Measurements from ENCODE around the gene GSTP1. TPM values are rescaled to one million over a fixed set of nuclear protein-coding genes. Genes with fewer than 3 reads are reported as not detected.
"Not testable (repeated sequence)": the region's sequence is repeated elsewhere in the genome, so short reads cannot be mapped to it uniquely, and the experiment has no call there.

GSTP1 gene
- total RNA-seq, 4 donors from 2014 or later = 410 to 885 (median 651) TPM

- DNase-seq = no peak
- no peak overlapping the region for H3K4me3 ChIP-seq
- H3K4me1 ChIP-seq = no peaks in the 10 kb centered on the region
- no peaks in the 10 kb centered on the region for H3K27me3 ChIP-seq
- no peaks in the 10 kb centered on the region for H3K9me3 ChIP-seq
- H3K27ac ChIP-seq = no peak overlapping the region
- no peaks in the 10 kb centered on the region for H3K36me3 ChIP-seq
- intact Hi-C loops (cut with DNase I; ENCODE audit: low total_unique reads) = no loop called here
- TF ChIP-seq CTCF (IDR thresholded peaks at IDR 0.05) (no peak), POLR2A (IDR thresholded peaks at IDR 0.05) (no peak)
Measured at GRCh38 chr11:67551127-67551526, 32.5 kb upstream of the GSTP1 start.

- DNase-seq; H3K4me1 ChIP-seq; H3K27me3 ChIP-seq; H3K36me3 ChIP-seq; intact Hi-C loops (cut with DNase I; ENCODE audit: low total_unique reads); H3K9me3 ChIP-seq; H3K27ac ChIP-seq; H3K4me3 ChIP-seq: not testable (repeated sequence)
Measured at GRCh38 chr11:67551697-67552096, 31.9 kb upstream of the GSTP1 start.

GRCh38 chr11:67556244-67556643 lies 27.4 kb upstream of the GSTP1 start:
- H3K36me3 ChIP-seq = no peaks in the 10 kb centered on the region
- TF ChIP-seq POLR2A (IDR thresholded peaks at IDR 0.05) = no peak
- no peak for TF ChIP-seq CTCF (IDR thresholded peaks at IDR 0.05)
- intact Hi-C loops (cut with DNase I; ENCODE audit: low total_unique reads) = no loop called here
- no peak overlapping the region for H3K4me3 ChIP-seq
- DNase-seq = no peak
- no peak overlapping the region for H3K27ac ChIP-seq
- no peaks in the 10 kb centered on the region for H3K4me1 ChIP-seq
- no peaks in the 10 kb centered on the region for H3K9me3 ChIP-seq
- no peaks in the 10 kb centered on the region for H3K27me3 ChIP-seq

- Histone ChIP-seq H3K27me3 (no peaks in the 10 kb centered on the region), H3K27ac (no peak overlapping the region), H3K4me3 (no peak overlapping the region), H3K4me1 (no peaks in the 10 kb centered on the region), H3K36me3 (no peaks in the 10 kb centered on the region), H3K9me3 (no peaks in the 10 kb centered on the region)
- TF ChIP-seq POLR2A (IDR thresholded peaks at IDR 0.05) (no peak), CTCF (IDR thresholded peaks at IDR 0.05) (no peak)
- no peak for DNase-seq
- intact Hi-C loops (cut with DNase I; ENCODE audit: low total_unique reads) = no loop called here
Measured at GRCh38 chr11:67558084-67558772, 25.4 kb upstream of the GSTP1 start.

GRCh38 chr11:67561971-67562619 lies 21.5 kb upstream of the GSTP1 start:
- Histone ChIP-seq H3K36me3 (no peaks in the 10 kb centered on the region), H3K9me3 (no peaks in the 10 kb centered on the region), H3K27ac (no peak overlapping the region), H3K27me3 (no peaks in the 10 kb centered on the region), H3K4me1 (peaks cover 0 to 5% of the 10 kb centered on the region in 2 donors), H3K4me3 (no peak overlapping the region)
- TF ChIP-seq CTCF (IDR thresholded peaks at IDR 0.05) (no peak), POLR2A (IDR thresholded peaks at IDR 0.05) (no peak)
- intact Hi-C loops (cut with DNase I; ENCODE audit: low total_unique reads) = no loop called here
- no peak for DNase-seq

Measured in uterus (tissue), 4 donors.